HepG2 (cell line): ENCODE data around the gene SLC27A1.

Experiments used
- CTCF ChIP-seq: sonication (generic); formaldehyde crosslinking; IDR thresholded peaks from 2 replicates; pipeline ENCODE4 v1.5.0; 2020; ENCODE audit warnings: mild to moderate bottlenecking, missing genetic modification reagents, moderate library complexity
- IKZF1 ChIP-seq: fragments of 450-650 bp; IDR thresholded peaks from 2 replicates; pipeline ENCODE4 v1.7.1; 2016
- MAZ ChIP-seq, 2 experiments: sonication (generic) in 1 of 2; formaldehyde crosslinking in 1 of 2; IDR thresholded peaks; 2 replicates each; pipeline versions ENCODE4 v1.5.0 to v1.6.1; 2012 to 2020; ENCODE audit warnings: low read depth in 2 of 2, mild to moderate bottlenecking in 2 of 2, borderline replicate concordance in 1 of 2, improper control_type of control experiment in 1 of 2, low read length in 1 of 2, missing genetic modification reagents in 1 of 2, moderate library complexity in 1 of 2
- POLR2A ChIP-seq, 2 experiments: IDR thresholded peaks; 2 replicates each; pipeline ENCODE4 v1.6.1; 2011; ENCODE audit warnings: low read depth in 2 of 2, low read length in 2 of 2, mild to moderate bottlenecking in 1 of 2, moderate library complexity in 1 of 2; ENCODE audit not compliant: insufficient read depth in 1 of 2

- TF ChIP-seq CTCF (CRISPR knock-in tag) = no peak
- no peak for TF ChIP-seq MAZ (IDR thresholded peaks at IDR 0.05; ENCODE audit: borderline replicate concordance, low read depth, low read length)
- no peak for TF ChIP-seq MAZ (CRISPR knock-in tag; IDR thresholded peaks at IDR 0.05; ENCODE audit: low read depth)
- no peak for TF ChIP-seq IKZF1
- TF ChIP-seq POLR2A (IDR thresholded peaks at IDR 0.05; ENCODE audit: insufficient read depth in 1 of 2, low read depth in 2 of 2, low read length in 2 of 2) = no peak
These were observed 15.7 kb upstream of the SLC27A1 start for GRCh38 chr19:17454576-17455071.
